SK-N-SH (cell line): ENCODE measurements around the gene PRKRIP1. TPM values are rescaled to one million over a fixed set of nuclear protein-coding genes. Genes with fewer than 3 reads are reported as not detected.

ENCODE experiments used
- CTCF ChIA-PET: fragments of 300-600, 350-600 bp; formaldehyde crosslinking; extraction: SDS; loops from one replicate; lab custom pipeline; 2021; lab: Yijun Ruan, JAX
- POLR2A ChIA-PET: fragments of 350-600 bp; sonication (Branson Sonifier 250); formaldehyde crosslinking; extraction: SDS; loops from one replicate; lab custom pipeline; 2020; ENCODE audit warnings: antibody characterized with exemption, inconsistent platforms; lab: Yijun Ruan, JAX
- DNase-seq: peaks from one replicate; pipeline ENCODE4 v3.0.0; 2012
- H2AFZ ChIP-seq: fragments of 200-600 bp; sonication (generic); 2 replicates; pipeline ENCODE4 v1.8.1; 2016; ENCODE audit warnings: antibody characterized with exemption, mild to moderate bottlenecking, low read depth
- H3F3A ChIP-seq: fragments of 200-600 bp; sonication (generic); replicated peaks from 2 replicates; pipeline ENCODE3; 2016; ENCODE audit warnings: antibody characterized with exemption, mild to moderate bottlenecking; ENCODE audit not compliant: insufficient read depth
- H3K27ac ChIP-seq, 2 experiments: fragments of 200-500 bp in 1 of 2; fragments of 200-600 bp in 1 of 2; sonication (Bioruptor generic) in 1 of 2; sonication (generic), shearing (Covaris generic) in 1 of 2; 2 replicates each; pipeline versions ENCODE4 v1.5.1 to v1.6.1; 2014 to 2016; ENCODE audit warnings: low read depth in 2 of 2, inconsistent platforms in 1 of 2, low read length in 1 of 2, mild to moderate bottlenecking in 1 of 2, mixed read lengths in 1 of 2
- H3K27me3 ChIP-seq: fragments of 200-600 bp; sonication (generic), shearing (Covaris generic); 2 replicates; pipeline ENCODE4 v1.6.1; 2016; ENCODE audit warnings: mixed run types; ENCODE audit not compliant: insufficient read depth
- H3K36me3 ChIP-seq, 2 experiments: fragments of 200-500 bp in 1 of 2; fragments of 200-600 bp in 1 of 2; sonication (Bioruptor generic) in 1 of 2; sonication (generic) in 1 of 2; replicated peaks in 1 of 2; 2 replicates each; pipeline versions ENCODE3 to v1.5.1; 2014 to 2016; ENCODE audit warnings: low read length in 1 of 2, mild to moderate bottlenecking in 1 of 2; ENCODE audit not compliant: insufficient read depth in 2 of 2, control insufficient read depth in 1 of 2
- H3K4me1 ChIP-seq, 2 experiments: fragments of 200-500 bp in 1 of 2; fragments of 200-600 bp in 1 of 2; sonication (Bioruptor generic) in 1 of 2; sonication (generic), shearing (Covaris generic) in 1 of 2; 2 replicates each; pipeline versions ENCODE4 v1.5.1 to v1.6.1; 2014 to 2016; ENCODE audit warnings: low read depth in 1 of 2, low read length in 1 of 2, mixed run types in 1 of 2; ENCODE audit not compliant: insufficient read depth in 2 of 2, control insufficient read depth in 1 of 2
- H3K4me2 ChIP-seq: fragments of 200-600 bp; sonication (generic), shearing (Covaris generic); 2 replicates; pipeline ENCODE4 v1.6.1; 2017; ENCODE audit warnings: mixed run types
- H3K4me3 ChIP-seq, 2 experiments: fragments of 200-500 bp in 1 of 2; fragments of 200-600 bp in 1 of 2; sonication (Bioruptor generic) in 1 of 2; sonication (generic), shearing (Covaris generic) in 1 of 2; 2 replicates each; pipeline versions ENCODE4 v1.5.1 to v1.8.1; 2014 to 2016; ENCODE audit warnings: low read depth in 2 of 2, inconsistent platforms in 1 of 2, low read length in 1 of 2, mild to moderate bottlenecking in 1 of 2, mixed read lengths in 1 of 2, moderate library complexity in 1 of 2
- H3K79me2 ChIP-seq: fragments of 200-600 bp; sonication (generic); 2 replicates; pipeline ENCODE4 v1.8.1; 2017; ENCODE audit warnings: mild to moderate bottlenecking; ENCODE audit not compliant: insufficient read depth
- H3K9ac ChIP-seq: fragments of 200-600 bp; sonication (generic); 2 replicates; pipeline ENCODE4 v1.6.1; 2017; ENCODE audit warnings: mixed run types
- H3K9me2 ChIP-seq: fragments of 200-600 bp; sonication (generic); 2 replicates; pipeline ENCODE4 v1.6.1; 2017; ENCODE audit warnings: mixed run types
- H3K9me3 ChIP-seq: fragments of 200-600 bp; sonication (generic); 2 replicates; pipeline ENCODE4 v1.6.1; 2017; ENCODE audit warnings: mixed run types, mild to moderate bottlenecking, moderate library complexity
- H4K20me1 ChIP-seq: fragments of 200-600 bp; sonication (generic); 2 replicates; pipeline ENCODE4 v1.6.1; 2017; ENCODE audit warnings: mild to moderate bottlenecking, mixed run types; ENCODE audit not compliant: insufficient read depth
- CHD2 ChIP-seq: fragments of 150-350 bp; IDR thresholded peaks from 2 replicates; pipeline ENCODE4 v1.6.1; 2018; ENCODE audit warnings: low read length; ENCODE audit not compliant: partially characterized antibody
- CTCF ChIP-seq: fragments of 200-600 bp; sonication (generic); IDR thresholded peaks from 2 replicates; pipeline ENCODE4 v1.6.1; 2017; ENCODE audit warnings: antibody characterized with exemption, mild to moderate bottlenecking, moderate library complexity
- ELF1 ChIP-seq: IDR thresholded peaks from 2 replicates; pipeline ENCODE4 v1.4.0; 2012
- EP300 ChIP-seq, 2 experiments: IDR thresholded peaks; 2 replicates each; pipeline versions ENCODE4 v1.4.0 to v1.6.1; 2012; ENCODE audit warnings: borderline replicate concordance in 1 of 2, low read depth in 1 of 2, low read length in 1 of 2
- EZH2phosphoT487 ChIP-seq: fragments of 200-600 bp; sonication (generic); IDR thresholded peaks from 2 replicates; pipeline ENCODE4 v1.6.1; 2017; ENCODE audit warnings: low read depth, mixed run types, mild to moderate bottlenecking, antibody characterized with exemption, moderate library complexity, borderline replicate concordance
- FOSL2 ChIP-seq: IDR thresholded peaks from 2 replicates; pipeline ENCODE4 v1.4.0; 2012; ENCODE audit warnings: low read depth, mild to moderate bottlenecking, moderate library complexity, borderline replicate concordance
- FOXJ3 ChIP-seq: sonication (generic); formaldehyde crosslinking; IDR thresholded peaks from 2 replicates; pipeline ENCODE4 v1.5.1; 2020; ENCODE audit warnings: mild to moderate bottlenecking, missing genetic modification reagents
- FOXM1 ChIP-seq: IDR thresholded peaks from 2 replicates; pipeline ENCODE4 v1.4.0; 2012; ENCODE audit warnings: low read depth, mild to moderate bottlenecking
- MAX ChIP-seq: IDR thresholded peaks from 2 replicates; pipeline ENCODE4 v1.4.0; 2012; ENCODE audit warnings: low read depth
- NFIC ChIP-seq: IDR thresholded peaks from 2 replicates; pipeline ENCODE4 v1.4.0; 2012; ENCODE audit warnings: borderline replicate concordance
- NRF1 ChIP-seq: IDR thresholded peaks from 2 replicates; pipeline ENCODE4 v1.6.1; 2012; ENCODE audit warnings: low read depth, mild to moderate bottlenecking, low read length
- PBX3 ChIP-seq: IDR thresholded peaks from 2 replicates; pipeline ENCODE4; 2012
- POLR2AphosphoS5 ChIP-seq: IDR thresholded peaks from 2 replicates; pipeline ENCODE4 v1.6.1; 2012; ENCODE audit warnings: low read depth, low read length
- REST ChIP-seq: IDR thresholded peaks from 2 replicates; pipeline ENCODE4 v1.6.1; 2012; ENCODE audit warnings: mild to moderate bottlenecking, low read depth, low read length, moderate library complexity
- RXRA ChIP-seq: IDR thresholded peaks from 2 replicates; pipeline ENCODE4 v1.4.0; 2012; ENCODE audit warnings: low read depth, mild to moderate bottlenecking, borderline replicate concordance
- SIN3A ChIP-seq: IDR thresholded peaks from 2 replicates; pipeline ENCODE4 v1.6.1; 2012; ENCODE audit warnings: low read depth, mild to moderate bottlenecking, low read length, moderate library complexity, borderline replicate concordance
- SMC3 ChIP-seq: IDR thresholded peaks from 2 replicates; pipeline ENCODE4 v1.6.1; 2012; ENCODE audit warnings: low read depth, low read length, improper control_type of control experiment
- USF1 ChIP-seq: IDR thresholded peaks from 2 replicates; pipeline ENCODE4 v1.4.0; 2012; ENCODE audit warnings: low read depth, borderline replicate concordance
- YY1 ChIP-seq: IDR thresholded peaks from 2 replicates; pipeline ENCODE4 v1.4.0; 2012; ENCODE audit warnings: low read depth, mild to moderate bottlenecking
- ZBTB33 ChIP-seq: IDR thresholded peaks from 2 replicates; pipeline ENCODE4 v1.4.0; 2012; ENCODE audit warnings: low read depth, borderline replicate concordance
- WGBS: methylation state at CpG from one replicate; pipeline ENCODE4 v1.1.6; 2017; ENCODE audit warnings: low lambda C conversion rate; 5-methylcytosine and 5-hydroxymethylcytosine counted together
- polyA plus RNA-seq, 3 experiments: library from polyadenylated mRNA; depleted of rRNA; stranded (reverse); fragments of >200 nt; gene quantifications; 2 replicates each; pipeline ENCODE4 v1.2.3, GENCODE V29; 2012

Gene PRKRIP1
- polyA plus RNA-seq, 1 of the 3 experiments (the other 2 are of a cell fraction), result 41.2 TPM

- Histone ChIP-seq H3K4me1 (peaks cover 5 to 7% of the 10 kb centered on the region in 2 experiments; a peak in 2 of 4 replicates), H4K20me1 (peaks cover 4% of the 10 kb centered on the region; the same call in 1 of the 2 replicates), H2AFZ (no peak overlapping the region)
- ChIA-PET CTCF (interaction anchor here (0.6 to 1.4 kb wide), 2 partner anchors 65 to 781 kb away, joined by 3 to 6 read pairs; no protein-coding TSS in a partner anchor), POLR2A (no interaction called here)
- DNase-seq, result no peak
- TF ChIP-seq REST (no peak), POLR2AphosphoS5 (no peak), NFIC (no peak), CHD2 (no peak), EZH2phosphoT487 (no peak), CTCF (no peak), MAX (no peak), ZBTB33 (no peak), PBX3 (no peak), SIN3A (no peak), USF1 (no peak), FOXJ3 (no peak), YY1 (no peak), SMC3 (no peak), FOXM1 (no peak), NRF1 (no peak), FOSL2 (no peak), EP300 (IDR thresholded peaks at IDR 0.05; ENCODE audit: borderline replicate concordance in 1 of 2, low read depth in 1 of 2, low read length in 1 of 2) (no peak), ELF1 (no peak), RXRA (no peak)
- TF ChIP-seq, all 33 proteins: peak for 0
- H3K79me2 ChIP-seq, result peaks cover 16% of the 10 kb centered on the region
- no peaks in the 10 kb centered on the region for H3K27me3 ChIP-seq
- H3K9me2 ChIP-seq, result no peaks in the 10 kb centered on the region
- no peak overlapping the region for H3K27ac ChIP-seq
- no peak overlapping the region for H3K4me2 ChIP-seq
- peaks cover 33 to 56% of the 10 kb centered on the region in 2 experiments for H3K36me3 ChIP-seq
- no peak overlapping the region for H3K4me3 ChIP-seq
- no peaks in the 10 kb centered on the region for H3K9me3 ChIP-seq
- H3K9ac ChIP-seq, result no peak overlapping the region
- peaks cover 10% of the 10 kb centered on the region for H3F3A ChIP-seq
- 96% methylated on average over 12 of the region's 24 CpGs for WGBS
Measured at GRCh38 chr7:102469351-102469971, 73.3 kb downstream of the PRKRIP1 start.
